Muscle of back (tissue), 11 donors: ENCODE measurements around the gene DUSP28. TPM values are rescaled to one million over a fixed set of nuclear protein-coding genes. Genes with fewer than 3 reads are reported as not detected.
"Not testable (repeated sequence)": the region's sequence is repeated elsewhere in the genome, so short reads cannot be mapped to it uniquely, and the experiment has no call there.

Source experiments
- DNase-seq, 3 donors: peaks; one replicate each; pipeline versions ENCODE4 v3.0.0 to v3.0.0-alpha.2; 2013
- polyA plus RNA-seq, 10 donors: library from polyadenylated mRNA; unstranded; fragments of 120-200 nt; gene quantifications; one replicate each; pipeline ENCODE4 v1.2.1, GENCODE V29; 2013; ENCODE audit not compliant: insufficient read length in 10 of 10

DUSP28 gene
- polyA plus RNA-seq, 10 donors, result 8.1 to 11.0 (median 9.6) TPM

GRCh38 chr2:240525802-240526201 lies 34.4 kb upstream of the DUSP28 start:
- no peak for DNase-seq

GRCh38 chr2:240526521-240526920 lies 33.6 kb upstream of the DUSP28 start:
- DNase-seq, result no peak

- no peak for DNase-seq
Observed at GRCh38 chr2:240527153-240527750, 32.9 kb upstream of the DUSP28 start.

GRCh38 chr2:240528406-240529040 lies 31.6 kb upstream of the DUSP28 start:
- DNase-seq, result no peak

- DNase-seq, result no peak
Observed at GRCh38 chr2:240529344-240529999, 30.7 kb upstream of the DUSP28 start.

GRCh38 chr2:240530181-240530580 lies 30.0 kb upstream of the DUSP28 start:
- no peak for DNase-seq

- DNase-seq, result no peak
Observed at GRCh38 chr2:240531038-240531437, 29.1 kb upstream of the DUSP28 start.

GRCh38 chr2:240532031-240532775 lies 28.0 kb upstream of the DUSP28 start:
- no peak for DNase-seq

- no peak for DNase-seq
Observed at GRCh38 chr2:240538031-240538780, 22.0 kb upstream of the DUSP28 start.

- DNase-seq, result not testable (repeated sequence)
Observed at GRCh38 chr2:240539101-240539500, 21.1 kb upstream of the DUSP28 start.

GRCh38 chr2:240539906-240540305 lies 20.3 kb upstream of the DUSP28 start:
- no peak for DNase-seq

- no peak for DNase-seq
Observed at GRCh38 chr2:240551288-240551687, 8.9 kb upstream of the DUSP28 start.

GRCh38 chr2:240551811-240552210 lies 8.3 kb upstream of the DUSP28 start:
- no peak for DNase-seq

GRCh38 chr2:240553956-240554480 lies 6.1 kb upstream of the DUSP28 start:
- DNase-seq, result no peak

- no peak for DNase-seq
Observed at GRCh38 chr2:240554767-240555493, 5.2 kb upstream of the DUSP28 start.

GRCh38 chr2:240555541-240556250 lies 4.5 kb upstream of the DUSP28 start:
- DNase-seq, result no peak

- peak in 1 of 3 donors; percentile 47 for DNase-seq
Observed at GRCh38 chr2:240556553-240557100, 3.5 kb upstream of the DUSP28 start.

- DNase-seq, result peak in 1 of 3 donors; percentile 67
Observed at GRCh38 chr2:240557101-240557751, 2.9 kb upstream of the DUSP28 start.

- peak in 2 of 3 donors; percentile 47 to 78 for DNase-seq
Observed at GRCh38 chr2:240557808-240558207, 2.3 kb upstream of the DUSP28 start, which contains the start of gene ANKMY1. Gene ANKMY1 (minus strand): TSS chr2:240557988. CDS start chr2:240557335, 653 bp downstream.
